NCI-H2196 (cell line): ENCODE results near the gene PROK1.
"Not testable (repeated sequence)": the region's sequence is repeated elsewhere in the genome, so short reads cannot be mapped to it uniquely, and the experiment has no call there.

Experiments
- DNase-seq: peaks from one replicate; lab custom pipeline; 2025; ENCODE audit not compliant: unreplicated experiment; lab: John Stamatoyannopoulos, UW

The PROK1 gene

DNA sequence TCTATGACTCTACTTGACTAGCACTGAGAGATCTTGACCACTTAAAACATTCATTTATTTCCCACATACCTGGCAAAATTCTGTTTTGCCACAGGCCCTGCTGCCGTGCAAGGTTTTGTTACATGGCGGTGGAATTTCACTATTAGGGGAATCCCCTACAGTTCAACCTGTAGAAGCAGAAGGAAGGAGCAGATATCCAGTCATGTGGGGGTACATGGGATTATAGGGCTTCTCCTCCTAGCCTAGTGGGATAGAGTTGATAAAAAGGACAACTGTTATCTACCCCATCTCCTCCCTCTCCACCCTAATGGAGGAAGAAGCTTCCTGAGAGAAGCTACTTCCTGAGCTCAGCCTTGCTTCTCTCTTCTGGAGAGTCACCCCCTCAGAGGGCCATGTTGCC is 17.7 kb upstream of the PROK1 start:
- no peak for DNase-seq

DNA sequence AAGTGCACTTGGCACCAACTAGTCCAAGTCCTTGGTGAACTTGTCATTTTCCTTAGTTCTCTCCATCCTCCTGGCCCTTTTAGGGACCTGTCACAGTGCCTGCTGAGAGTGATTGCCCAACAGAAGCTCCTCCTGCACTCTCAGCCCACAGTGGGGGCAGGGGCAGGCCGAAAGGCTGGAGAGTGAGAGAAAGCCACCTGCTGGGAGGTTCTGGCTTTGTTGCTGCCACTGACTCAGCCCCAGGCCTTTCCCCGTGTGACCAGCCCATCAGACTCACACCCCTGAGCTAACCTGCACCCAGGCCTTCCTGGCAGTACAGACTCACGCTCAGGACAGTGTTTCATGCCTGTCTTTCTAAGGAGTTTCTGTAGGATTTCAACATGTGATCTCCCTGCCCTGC is 17.1 kb upstream of the PROK1 start:
- DNase-seq, result peak; percentile 67

DNA sequence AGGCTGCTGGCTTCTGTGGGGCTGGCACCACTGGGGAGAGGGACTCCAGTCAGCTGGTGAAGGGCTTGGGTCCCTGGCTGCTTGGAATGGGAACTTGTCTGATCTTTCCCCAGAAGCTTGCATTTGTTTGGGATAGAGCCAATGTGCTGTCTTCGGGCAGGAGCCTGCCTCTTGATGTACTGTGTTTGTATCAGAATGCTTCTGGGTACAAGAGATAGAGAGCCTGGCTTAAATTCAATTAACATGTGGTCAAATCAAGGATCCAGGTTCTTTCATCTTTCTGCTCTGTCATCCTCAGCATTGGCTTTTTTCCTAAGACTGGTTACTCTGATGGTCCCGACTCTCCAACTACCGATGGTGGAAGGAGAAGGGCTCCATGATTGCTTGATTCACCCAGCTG is 16.0 kb upstream of the PROK1 start:
- no peak for DNase-seq

DNA sequence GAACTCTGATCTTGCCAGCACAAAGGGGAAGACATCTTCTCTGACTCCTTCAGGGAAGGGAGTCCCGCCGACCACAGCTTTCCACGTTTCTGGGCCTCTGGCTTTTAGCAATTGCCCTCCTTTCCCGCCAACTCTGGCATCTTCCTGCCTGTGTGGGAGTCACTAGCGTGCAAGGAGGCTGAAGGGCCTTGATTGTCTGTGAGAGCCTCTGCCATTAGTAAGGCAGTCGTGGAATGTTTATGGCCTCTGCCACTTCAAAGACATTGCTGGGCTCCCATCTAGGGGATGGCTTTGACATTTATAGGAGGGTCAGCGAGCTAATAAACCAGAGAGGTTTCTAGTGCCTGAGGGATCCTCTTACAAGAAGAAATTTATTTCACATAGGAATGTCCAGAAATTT is 14.3 kb upstream of the PROK1 start:
- no peak for DNase-seq

DNA sequence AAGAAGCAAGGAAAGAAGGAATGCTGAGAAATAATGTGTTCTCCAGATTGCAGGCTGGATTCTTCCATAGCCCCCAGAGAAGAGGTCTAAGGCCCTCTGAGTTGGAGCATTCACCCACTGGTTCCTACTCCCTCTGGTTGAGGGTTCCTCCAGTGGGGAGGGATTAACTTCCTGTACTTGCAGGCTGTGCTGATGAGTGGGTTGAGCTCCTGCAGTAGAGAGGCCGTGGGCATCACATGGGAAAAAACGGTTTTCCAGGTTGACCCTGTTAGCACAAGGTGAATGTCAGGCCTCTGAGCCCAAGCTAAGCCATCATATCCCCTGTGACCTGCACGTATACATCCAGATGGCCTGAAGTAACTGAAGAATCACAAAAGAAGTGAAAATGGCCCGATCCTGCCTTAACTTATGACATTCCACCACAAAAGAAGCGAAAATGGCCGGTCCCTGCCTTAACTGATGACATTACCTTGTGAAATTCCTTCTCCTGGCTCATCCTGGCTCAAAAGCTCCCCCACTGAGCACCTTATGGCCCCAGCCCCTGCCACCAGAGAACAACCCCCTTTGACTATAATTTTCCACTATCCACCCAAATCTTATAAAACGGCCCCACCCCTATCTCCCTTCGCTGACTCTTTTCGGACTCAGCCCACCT is 13.2 kb upstream of the PROK1 start:
- not testable (repeated sequence) for DNase-seq

DNA sequence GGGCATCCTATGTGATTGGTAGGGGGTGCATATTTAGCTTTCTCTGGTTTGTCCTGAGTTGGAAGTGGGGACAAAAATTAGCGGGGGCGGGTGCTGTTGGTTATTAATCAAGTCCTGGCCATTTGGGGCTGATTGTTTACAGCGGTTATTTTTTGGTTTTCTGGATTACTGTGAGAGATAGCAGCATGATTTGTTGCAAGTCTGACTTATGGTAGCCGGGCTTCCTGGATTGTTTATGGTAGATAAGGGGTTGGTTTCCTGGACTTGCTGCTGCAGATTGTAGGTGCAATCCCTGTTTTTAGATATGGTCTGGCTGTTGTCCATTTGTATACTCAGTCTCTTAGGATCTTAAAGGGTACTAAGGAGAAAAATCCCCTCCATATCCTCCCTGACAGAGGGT is 12.1 kb upstream of the PROK1 start:
- DNase-seq, result no peak

DNA sequence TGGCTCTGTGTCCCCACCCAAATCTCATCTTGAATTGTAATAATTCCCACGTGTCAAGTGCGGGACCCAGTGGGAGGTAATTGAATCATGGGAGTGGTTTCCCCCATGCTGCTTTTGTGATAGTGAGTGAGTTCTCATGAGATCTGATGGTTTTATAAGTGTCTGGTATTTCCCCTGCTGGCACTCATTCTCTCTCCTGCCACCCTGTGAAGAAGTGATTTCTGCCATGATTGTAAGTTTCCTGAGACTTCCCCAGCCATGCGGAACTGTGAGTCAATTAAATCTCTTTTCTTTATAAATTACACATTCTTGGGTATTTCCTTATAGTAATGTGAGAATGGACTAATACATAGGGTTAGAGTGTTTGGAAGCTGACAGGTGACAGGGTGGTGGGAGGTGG is 11.1 kb upstream of the PROK1 start:
- DNase-seq, result not testable (repeated sequence)

DNA sequence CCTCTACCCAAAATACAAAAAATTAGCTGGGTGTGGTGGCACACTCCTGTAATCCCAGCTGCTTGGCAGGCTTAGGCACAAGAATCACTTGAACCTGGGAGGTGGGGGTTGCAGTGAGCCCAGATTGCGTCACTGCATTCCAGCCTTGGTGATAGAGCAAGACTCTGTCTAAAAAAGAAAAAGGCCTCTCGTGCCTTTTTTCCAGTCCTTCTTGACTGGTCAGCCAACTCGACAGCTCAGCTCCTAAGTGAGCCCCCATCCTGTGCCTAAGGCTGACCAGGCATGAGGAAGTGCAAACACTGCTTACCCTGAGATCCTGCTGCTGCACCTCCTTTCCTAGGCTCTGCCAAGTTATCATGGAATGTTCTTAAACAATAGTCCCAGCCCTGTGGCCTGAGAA is 10.1 kb upstream of the PROK1 start:
- DNase-seq, result no peak

DNA sequence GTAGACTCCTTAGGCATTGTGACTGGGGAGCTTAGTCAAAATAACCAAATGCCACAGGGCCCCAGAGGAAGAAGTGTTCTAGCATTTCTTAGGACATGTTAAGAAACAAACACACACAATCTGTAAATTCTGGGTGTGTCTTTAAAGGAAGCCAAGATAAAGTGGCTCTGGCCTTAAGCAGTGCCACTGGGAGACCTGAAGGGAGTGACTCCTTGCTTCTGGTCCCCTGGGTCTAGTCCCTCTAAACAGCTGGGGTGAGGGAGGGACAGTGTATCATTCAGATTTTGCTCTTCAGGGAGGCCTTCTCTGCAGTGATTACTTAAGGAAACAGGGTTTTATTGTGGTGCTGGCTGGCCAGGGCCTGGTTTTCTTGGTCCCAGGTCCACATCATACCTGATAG is 9.1 kb upstream of the PROK1 start:
- no peak for DNase-seq

DNA sequence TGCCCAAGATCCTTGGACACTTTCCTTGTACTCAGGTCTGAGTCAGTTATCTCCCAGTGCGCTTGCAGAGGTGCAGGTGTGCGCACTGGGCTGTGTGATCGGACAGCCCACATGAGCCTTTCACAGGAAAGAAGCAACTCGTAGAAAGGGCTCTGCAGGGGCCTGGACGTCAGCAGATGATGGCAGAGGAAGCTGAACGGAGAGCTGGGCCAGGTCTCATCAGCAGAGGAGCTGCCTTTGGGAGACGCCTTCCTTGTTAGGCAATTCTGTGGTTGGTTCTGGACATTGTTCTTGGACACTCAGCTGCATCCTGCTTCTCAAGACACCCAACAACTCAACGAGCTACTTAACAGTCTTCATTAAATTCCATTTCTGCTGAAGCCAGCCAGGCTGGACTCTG is 7.5 kb upstream of the PROK1 start:
- no peak for DNase-seq

DNA sequence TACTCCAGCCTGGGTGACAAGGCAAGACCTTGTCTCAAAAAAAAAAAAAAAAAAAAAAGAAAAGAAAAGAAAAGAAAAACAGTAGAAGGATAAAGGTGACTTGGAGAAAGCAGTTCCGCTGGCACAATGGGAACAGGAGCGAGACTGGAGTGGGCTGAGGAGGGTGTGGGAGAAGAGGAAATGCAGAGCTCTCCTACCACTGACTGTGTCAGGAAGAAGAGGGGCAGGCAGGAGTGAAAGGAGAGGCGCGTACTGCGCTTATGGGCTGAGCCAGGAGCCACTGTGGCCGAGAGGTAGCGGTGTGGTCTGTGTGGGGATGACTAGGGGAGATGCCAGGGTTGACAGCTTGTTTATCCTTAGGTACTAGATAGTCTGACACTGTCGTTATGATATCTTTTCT is 6.4 kb upstream of the PROK1 start:
- DNase-seq, result no peak

DNA sequence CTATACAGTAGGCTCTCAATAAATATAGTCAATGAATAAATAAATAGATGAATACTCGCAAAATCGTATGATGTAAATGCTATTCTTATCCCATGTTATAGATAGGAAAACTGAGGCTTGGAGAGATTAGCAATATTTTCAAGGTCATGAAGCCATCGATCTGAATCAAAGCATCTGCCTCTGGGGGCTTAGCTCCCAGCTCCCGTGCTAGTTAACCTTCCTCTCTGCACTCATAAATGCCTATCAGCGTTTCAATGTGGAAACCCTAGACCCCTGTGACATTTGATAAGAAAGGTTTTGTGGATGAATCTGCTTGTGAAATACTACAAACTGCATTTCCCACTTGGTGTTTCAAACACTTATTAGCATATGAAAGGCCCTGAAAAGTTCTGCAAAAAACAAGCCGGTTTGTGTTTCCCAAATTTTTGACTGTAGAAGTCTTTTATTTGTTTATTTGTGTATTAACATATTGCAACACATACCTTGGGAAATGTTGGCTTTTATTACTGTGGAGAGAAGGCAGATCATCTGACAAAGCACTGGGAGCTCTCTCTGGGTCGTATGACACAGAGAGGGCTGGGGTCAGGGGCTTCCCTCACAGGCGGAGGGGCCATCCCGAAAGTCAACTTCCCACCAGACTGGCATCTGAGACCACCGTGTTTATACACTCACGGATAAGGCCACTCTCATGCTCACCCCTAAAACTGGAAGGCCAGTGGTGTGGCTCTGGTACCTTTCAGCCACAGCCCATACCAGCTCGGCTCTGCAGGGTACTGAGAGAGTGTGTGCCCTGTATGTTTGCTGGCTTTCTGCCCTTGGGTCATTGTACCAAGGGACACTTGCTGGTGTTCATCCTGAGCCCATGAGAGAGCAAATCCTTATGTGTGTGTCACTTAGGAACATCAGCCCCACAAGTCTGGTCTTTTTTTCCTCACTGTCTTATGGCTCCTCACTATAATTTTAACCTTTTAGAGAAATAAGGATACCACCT is 993 bp upstream of the PROK1 start:
- no peak for DNase-seq

DNA sequence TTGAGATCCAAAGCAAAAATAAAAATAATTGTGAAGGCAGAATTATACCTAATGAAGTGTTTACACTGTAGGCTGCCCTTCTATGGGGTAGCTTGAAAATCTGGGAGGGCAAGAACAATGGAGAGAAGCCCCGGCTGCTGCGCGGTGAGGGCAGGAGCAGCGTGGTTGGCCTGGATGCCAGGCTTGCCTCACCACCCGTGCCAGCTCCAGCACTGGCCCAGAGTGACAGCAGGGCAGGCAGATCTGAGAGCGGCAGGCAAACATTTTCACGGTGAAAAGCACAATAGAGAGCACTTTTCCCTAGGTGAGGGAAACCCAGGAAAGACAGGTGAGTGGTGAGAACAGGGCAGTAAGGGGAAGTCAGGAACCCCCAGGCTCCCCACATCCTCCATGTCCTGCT is 1.4 kb downstream of the PROK1 start:
- no peak for DNase-seq

DNA sequence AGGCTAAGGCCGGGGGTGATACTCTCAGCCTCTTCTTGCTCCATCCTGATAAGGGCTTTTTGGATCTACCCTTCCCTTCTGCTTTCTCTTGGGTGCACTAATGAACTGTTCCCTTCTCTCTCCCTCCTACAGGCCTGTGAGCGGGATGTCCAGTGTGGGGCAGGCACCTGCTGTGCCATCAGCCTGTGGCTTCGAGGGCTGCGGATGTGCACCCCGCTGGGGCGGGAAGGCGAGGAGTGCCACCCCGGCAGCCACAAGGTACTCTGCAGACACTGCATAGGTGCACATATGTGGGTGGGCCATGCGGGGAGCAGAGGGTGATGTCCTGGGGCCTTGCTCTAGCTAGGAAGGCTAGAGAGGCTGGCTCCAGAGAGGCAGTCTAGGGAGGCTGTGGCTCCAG is 2.9 kb downstream of the PROK1 start:
- DNase-seq, result no peak

DNA sequence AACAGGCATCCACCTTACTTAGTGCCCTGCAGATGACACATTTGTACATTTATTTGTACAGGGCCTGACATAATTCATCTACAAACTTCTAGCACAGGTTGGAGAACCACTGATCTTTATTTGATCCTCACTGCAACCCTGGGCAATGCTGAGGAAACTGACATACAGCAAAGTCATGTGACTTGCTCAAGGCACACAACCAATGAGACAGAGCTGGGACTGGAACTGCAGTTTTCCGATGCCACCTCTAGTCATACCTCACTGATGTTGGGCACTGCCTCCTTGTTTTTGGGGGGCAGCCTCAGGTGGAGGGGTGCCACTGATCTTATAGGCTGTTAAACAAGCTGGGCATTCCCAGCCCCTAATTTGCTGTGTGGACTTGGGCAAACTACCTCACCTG is 3.4 kb downstream of the PROK1 start:
- DNase-seq, result no peak

DNA sequence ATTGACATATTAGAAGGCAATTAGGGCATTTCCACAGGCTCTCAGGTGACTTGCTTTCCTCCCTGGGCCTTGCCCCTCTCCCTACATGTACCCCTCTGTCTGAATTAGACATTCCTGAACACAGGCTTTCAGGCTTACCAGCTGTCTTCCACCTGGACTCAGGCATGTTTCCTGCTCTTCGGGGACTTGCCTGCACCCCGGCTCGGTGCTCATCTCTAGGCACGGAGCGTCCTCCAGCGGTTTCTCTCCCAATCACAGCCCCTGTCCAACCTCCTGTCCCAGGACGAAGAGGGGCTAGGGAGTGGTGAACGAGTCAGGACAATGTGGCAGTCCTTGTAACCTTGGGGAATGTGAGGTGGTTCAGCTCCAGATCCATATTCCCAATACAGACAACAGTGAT is 4.2 kb downstream of the PROK1 start:
- no peak for DNase-seq

DNA sequence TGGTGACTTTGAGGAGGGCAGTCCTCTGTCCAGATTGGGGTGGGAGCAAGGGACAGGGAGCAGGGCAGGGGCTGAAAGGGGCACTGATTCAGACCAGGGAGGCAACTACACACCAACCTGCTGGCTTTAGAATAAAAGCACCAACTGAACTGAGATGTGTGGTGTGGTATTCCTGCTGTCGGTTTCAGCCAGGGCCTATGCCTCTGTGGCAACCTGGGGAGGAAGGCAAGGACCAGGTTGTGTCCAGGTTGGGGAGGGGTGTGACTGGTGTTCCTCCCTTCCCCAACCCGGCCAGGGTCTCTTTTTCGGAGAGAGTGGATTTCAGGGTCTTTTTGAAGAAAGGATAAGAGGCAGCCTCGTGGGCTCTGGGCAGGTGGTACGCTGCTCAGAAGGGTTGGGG is 6.3 kb downstream of the PROK1 start:
- no peak for DNase-seq

DNA sequence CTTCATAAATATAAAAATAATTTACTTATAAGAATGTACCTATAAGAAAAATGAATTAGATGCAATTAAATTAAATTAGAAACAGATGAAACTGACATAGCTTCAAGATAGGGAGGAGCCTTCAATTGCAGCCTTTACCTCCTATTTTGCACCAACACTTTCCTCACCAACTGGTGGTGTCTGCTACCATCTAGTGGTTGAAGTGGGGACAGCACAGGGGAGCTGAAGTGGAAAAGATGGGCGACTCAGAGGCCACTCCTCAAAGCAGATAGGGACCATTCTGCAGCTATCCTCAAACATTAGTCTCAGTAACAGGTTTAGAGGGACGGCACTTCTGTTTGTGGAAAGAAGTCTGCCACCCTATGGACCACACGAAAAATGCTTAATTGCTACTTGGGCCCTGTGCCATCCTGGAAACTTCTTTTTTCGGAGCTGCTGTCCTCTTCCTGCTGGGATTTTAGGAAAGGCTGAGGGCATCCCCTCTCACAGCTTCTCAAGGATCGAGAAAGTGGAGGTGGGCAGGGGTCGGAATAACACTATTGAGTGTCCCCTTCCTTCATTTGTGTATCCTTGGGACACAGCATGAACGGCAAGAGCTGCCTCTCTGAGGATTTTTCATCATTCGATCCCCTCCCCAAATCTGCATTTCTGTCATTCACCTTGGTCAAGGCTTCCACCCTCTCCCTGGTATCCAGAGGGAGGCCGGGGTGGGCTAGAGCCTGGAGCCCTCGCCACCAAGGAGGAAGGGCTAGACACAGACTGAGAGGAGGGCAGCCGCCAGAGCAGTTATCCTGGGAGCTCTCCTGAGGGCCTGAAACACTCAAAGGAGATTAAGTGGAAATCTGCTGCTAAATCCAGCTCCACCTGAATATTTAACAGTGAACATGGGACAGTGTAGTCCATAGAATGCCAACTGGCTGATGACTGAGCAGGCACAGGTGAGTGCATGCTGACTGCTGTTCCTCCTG is 9.6 kb downstream of the PROK1 start:
- peak; percentile 87 for DNase-seq

DNA sequence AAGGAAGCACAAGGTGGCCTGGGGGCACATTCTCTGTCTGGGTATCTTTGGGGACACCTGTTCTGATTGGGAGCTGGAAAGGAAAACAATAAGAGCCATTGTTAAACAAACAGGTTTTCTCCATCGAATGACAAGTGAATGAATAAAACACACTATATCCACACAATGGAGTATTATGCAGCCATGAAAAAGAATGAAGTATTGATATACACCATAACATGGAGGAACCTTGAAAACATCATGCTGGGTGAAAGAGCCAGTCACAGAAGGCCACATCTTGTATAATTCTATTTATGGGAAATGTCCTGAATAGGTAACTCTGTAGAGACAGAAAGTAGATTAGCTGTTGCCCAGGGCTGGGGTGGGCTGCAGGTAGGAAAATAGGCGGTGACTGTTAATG is 11.1 kb downstream of the PROK1 start:
- no peak for DNase-seq

DNA sequence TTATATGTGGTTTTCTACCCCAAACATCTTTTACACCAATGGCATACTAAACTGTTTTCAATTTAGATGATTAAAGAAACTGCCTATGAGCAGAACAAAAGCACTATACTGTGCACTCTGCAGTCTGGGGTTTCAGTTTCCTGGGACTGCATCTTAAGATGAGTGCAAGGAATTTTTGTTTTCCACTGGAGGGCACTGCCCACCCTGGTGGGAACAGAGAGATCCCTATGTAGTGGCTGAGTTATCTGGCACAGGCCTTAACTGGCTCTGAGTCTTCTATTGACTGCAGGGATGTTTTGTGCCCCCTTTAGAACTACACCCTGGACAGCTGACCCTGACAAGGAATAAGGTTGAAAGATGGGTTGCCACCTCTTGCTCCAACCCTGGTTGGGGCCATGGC is 12.0 kb downstream of the PROK1 start:
- DNase-seq, result no peak

DNA sequence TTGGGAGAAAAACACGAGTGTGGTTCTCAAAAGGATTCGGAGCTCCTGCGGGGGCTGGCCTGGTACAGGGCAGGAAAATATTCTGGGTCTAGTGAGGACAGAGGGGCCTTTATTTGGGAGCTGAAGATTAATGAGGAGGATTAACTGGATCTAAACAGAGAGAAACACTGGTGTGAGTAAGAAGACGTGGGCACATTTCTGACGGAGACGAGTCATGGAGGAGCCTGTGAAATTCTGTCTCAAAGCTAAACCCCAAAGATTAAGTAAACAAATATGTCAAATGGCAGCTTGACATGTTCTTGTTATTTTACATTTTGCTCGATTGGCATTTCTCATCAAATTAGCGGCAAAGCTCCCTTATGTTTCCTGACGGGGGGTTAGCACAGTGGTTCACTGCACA is 12.8 kb downstream of the PROK1 start:
- DNase-seq, result no peak
